H1 (cell line): ENCODE results near the gene NDUFB2. TPM values are rescaled to one million over a fixed set of nuclear protein-coding genes. Genes with fewer than 3 reads are reported as not detected.

Source experiments
- CTCF ChIA-PET: fragments of 300-600 bp; sonication (Branson Sonifier 250); formaldehyde crosslinking; loops from one replicate; lab custom pipeline; 2021; ENCODE audit not compliant: partially characterized antibody; lab: Charles Lee
- POLR2A ChIA-PET: fragments of 300-600 bp; sonication (Branson Sonifier 250); formaldehyde crosslinking; loops from one replicate; lab custom pipeline; 2021; ENCODE audit warnings: inconsistent platforms; ENCODE audit not compliant: partially characterized antibody; lab: Charles Lee
- DNase-seq, 2 experiments: peaks; one replicate each; pipeline versions ENCODE4 v3.0.0 to v3.0.0-alpha.2; 2010 to 2022; ENCODE audit warnings: low spot score in 2 of 2, low read depth in 1 of 2, mixed read lengths in 1 of 2
- FAIRE-seq: peaks from 2 replicates; lab custom pipeline; 2011; peaks lifted over from hg19 to GRCh38; lab: Jason Lieb, UNC
- H2AFZ ChIP-seq: 2 replicates; pipeline ENCODE4 v1.8.1; 2012; ENCODE audit warnings: low read length, inconsistent platforms
- H2AK5ac ChIP-seq: 2 replicates; pipeline ENCODE4 v1.6.1; 2013; ENCODE audit warnings: low read depth, low read length
- H2BK120ac ChIP-seq: replicated peaks from 2 replicates; pipeline ENCODE3; 2013; ENCODE audit warnings: low read depth, low read length, inconsistent platforms
- H2BK12ac ChIP-seq: 2 replicates; pipeline ENCODE4 v1.6.1; 2013; ENCODE audit warnings: low read depth, low read length
- H2BK15ac ChIP-seq: 2 replicates; pipeline ENCODE4 v1.6.1; 2013; ENCODE audit warnings: low read length
- H2BK20ac ChIP-seq: 2 replicates; pipeline ENCODE4 v1.6.1; 2013; ENCODE audit warnings: low read length
- H2BK5ac ChIP-seq: 2 replicates; pipeline ENCODE4 v1.6.1; 2013; ENCODE audit warnings: low read depth, low read length
- H3K14ac ChIP-seq: 2 replicates; pipeline ENCODE4 v1.6.1; 2013; ENCODE audit warnings: inconsistent platforms; ENCODE audit not compliant: insufficient read length
- H3K18ac ChIP-seq: 2 replicates; pipeline ENCODE4 v1.6.1; 2013; ENCODE audit warnings: low read length; ENCODE audit errors: extremely low read depth
- H3K23ac ChIP-seq: 2 replicates; pipeline ENCODE4 v1.6.1; 2013; ENCODE audit warnings: inconsistent platforms; ENCODE audit not compliant: insufficient read length
- H3K23me2 ChIP-seq: 2 replicates; pipeline ENCODE4 v1.6.1; 2013; ENCODE audit warnings: low read depth, low read length
- H3K27ac ChIP-seq: 2 replicates; pipeline ENCODE4 v1.6.1; 2011; ENCODE audit warnings: low read depth, low read length, inconsistent platforms
- H3K27me3 ChIP-seq, 4 experiments: replicated peaks in 1 of 4; 1 replicate in 1 of 4; 2 replicates in 3 of 4; pipeline versions ENCODE4 v1.6.1 to v1.8.1; 2011 to 2013; ENCODE audit warnings: low read length in 3 of 4, mild to moderate bottlenecking in 3 of 4, inconsistent platforms in 2 of 4, mixed read lengths in 2 of 4, moderate library complexity in 1 of 4; ENCODE audit not compliant: control insufficient read depth in 3 of 4, insufficient read depth in 3 of 4; ENCODE audit errors: extremely low read depth in 1 of 4
- H3K36me3 ChIP-seq, 4 experiments: 2 replicates each; pipeline versions ENCODE4 v1.6.1 to v1.8.1; 2011 to 2013; ENCODE audit warnings: mild to moderate bottlenecking in 4 of 4, low read length in 3 of 4, moderate library complexity in 2 of 4, control low read depth in 1 of 4, inconsistent platforms in 1 of 4; ENCODE audit not compliant: insufficient read depth in 4 of 4, control insufficient read depth in 2 of 4
- H3K4ac ChIP-seq: replicated peaks from 2 replicates; pipeline ENCODE3; 2013; ENCODE audit warnings: low read length, low read depth, mixed read lengths, inconsistent platforms; ENCODE audit not compliant: insufficient read length
- H3K4me1 ChIP-seq, 4 experiments: replicated peaks in 1 of 4; 1 replicate in 1 of 4; 2 replicates in 3 of 4; pipeline versions ENCODE4 v1.6.1 to v1.8.1; 2011 to 2013; ENCODE audit warnings: low read length in 3 of 4, inconsistent platforms in 2 of 4, mixed read lengths in 1 of 4; ENCODE audit not compliant: insufficient read depth in 4 of 4, control insufficient read depth in 3 of 4
- H3K4me2 ChIP-seq, 2 experiments: 2 replicates each; pipeline versions ENCODE4 v1.6.1 to v1.8.1; 2011 to 2013; ENCODE audit warnings: low read depth in 2 of 2, low read length in 2 of 2, control low read depth in 1 of 2, inconsistent platforms in 1 of 2, mild to moderate bottlenecking in 1 of 2; ENCODE audit not compliant: insufficient read depth in 1 of 2
- H3K4me3 ChIP-seq, 4 experiments: fragments of 200-600, 300-600 bp in 1 of 4; sonication (generic), shearing (Covaris generic), sonication (Bioruptor Twin) in 1 of 4; 2 replicates each; pipeline versions ENCODE4 v1.5.1 to v1.8.1; 2011 to 2016; ENCODE audit warnings: low read length in 4 of 4, low read depth in 3 of 4, control low read depth in 2 of 4, inconsistent platforms in 2 of 4, mild to moderate bottlenecking in 2 of 4, mixed read lengths in 1 of 4, moderate library complexity in 1 of 4; ENCODE audit not compliant: insufficient read depth in 2 of 4; ENCODE audit errors: extremely low read depth in 1 of 4
- H3K56ac ChIP-seq: replicated peaks from 2 replicates; pipeline ENCODE3; 2013; ENCODE audit warnings: low read depth, mild to moderate bottlenecking, mixed read lengths, low read length, inconsistent platforms; ENCODE audit not compliant: insufficient read length
- H3K79me1 ChIP-seq: 2 replicates; pipeline ENCODE4 v1.6.1; 2013; ENCODE audit warnings: low read depth, low read length, control low read depth
- H3K79me2 ChIP-seq, 2 experiments: 2 replicates each; pipeline versions ENCODE4 v1.6.1 to v1.8.1; 2012 to 2013; ENCODE audit warnings: low read length in 2 of 2, mild to moderate bottlenecking in 2 of 2, inconsistent platforms in 1 of 2; ENCODE audit not compliant: insufficient read depth in 2 of 2, control insufficient read depth in 1 of 2
- H3K9ac ChIP-seq, 4 experiments: replicated peaks in 1 of 4; 1 replicate in 1 of 4; 2 replicates in 3 of 4; pipeline versions ENCODE4 v1.6.1 to v1.8.1; 2011 to 2013; ENCODE audit warnings: low read depth in 3 of 4, low read length in 3 of 4, control low read depth in 2 of 4, mild to moderate bottlenecking in 2 of 4, moderate library complexity in 2 of 4, inconsistent platforms in 1 of 4; ENCODE audit errors: extremely low read depth in 1 of 4
- H3K9me3 ChIP-seq, 2 experiments: 2 replicates each; pipeline versions ENCODE4 v1.6.1 to v1.8.1; 2012 to 2013; ENCODE audit warnings: mild to moderate bottlenecking in 2 of 2, moderate library complexity in 2 of 2, control low read depth in 1 of 2, inconsistent platforms in 1 of 2, low read depth in 1 of 2, low read length in 1 of 2, mixed read lengths in 1 of 2; ENCODE audit not compliant: insufficient read depth in 2 of 2
- H4K20me1 ChIP-seq, 2 experiments: replicated peaks in 1 of 2; 2 replicates each; pipeline versions ENCODE3 to v1.8.1; 2011 to 2013; ENCODE audit warnings: inconsistent platforms in 2 of 2, low read length in 2 of 2, mild to moderate bottlenecking in 1 of 2; ENCODE audit not compliant: insufficient read depth in 2 of 2, control insufficient read depth in 1 of 2
- H4K5ac ChIP-seq: 2 replicates; pipeline ENCODE4 v1.6.1; 2013; ENCODE audit warnings: low read length, low read depth, mixed read lengths, inconsistent platforms; ENCODE audit not compliant: insufficient read length
- H4K8ac ChIP-seq: 2 replicates; pipeline ENCODE4 v1.8.0; 2013; ENCODE audit warnings: mild to moderate bottlenecking, moderate library complexity, low read length, inconsistent platforms; ENCODE audit not compliant: insufficient read depth; ENCODE audit errors: extremely low read depth
- H4K91ac ChIP-seq: replicated peaks from 2 replicates; pipeline ENCODE3; 2013; ENCODE audit warnings: low read length, mixed read lengths, inconsistent platforms; ENCODE audit not compliant: insufficient read length
- CTBP2 ChIP-seq: IDR thresholded peaks from 2 replicates; pipeline ENCODE4 v1.7.0; 2011; ENCODE audit warnings: borderline replicate concordance, mild to moderate bottlenecking, moderate library complexity, mixed read lengths, low read length; ENCODE audit not compliant: insufficient read depth, insufficient read length
- MAFK ChIP-seq: IDR thresholded peaks from 2 replicates; pipeline ENCODE4 v1.6.1; 2012; ENCODE audit warnings: low read depth, mild to moderate bottlenecking, improper control_type of control experiment, low read length
- RXRA ChIP-seq: IDR thresholded peaks from 2 replicates; pipeline ENCODE4 v1.6.1; 2011; ENCODE audit warnings: low read depth, mild to moderate bottlenecking, low read length, moderate library complexity; ENCODE audit not compliant: insufficient read depth
- SRF ChIP-seq: IDR thresholded peaks from 2 replicates; pipeline ENCODE4 v1.6.1; 2011; ENCODE audit warnings: mild to moderate bottlenecking, low read depth, low read length, moderate library complexity
- WGBS, 2 experiments: shearing (Covaris generic) in 1 of 2; methylation state at CpG; one replicate each; pipeline versions ENCODE4 v1.1.6 to v1.1.7; 2013 to 2015; ENCODE audit warnings: low lambda C conversion rate in 2 of 2, mixed read lengths in 2 of 2, inconsistent platforms in 1 of 2, low coverage in 1 of 2, missing lambda C conversion rate in 1 of 2; ENCODE audit not compliant: insufficient replicate concordance in 2 of 2, insufficient coverage in 1 of 2, insufficient read length in 1 of 2; ENCODE audit errors: extremely low coverage in 1 of 2, missing lambda C conversion rate in 1 of 2; 5-methylcytosine and 5-hydroxymethylcytosine counted together
- polyA plus RNA-seq, 7 experiments: library from polyadenylated mRNA; depleted of rRNA in 3 of 7; stranded (reverse) in 5 of 7; unstranded in 2 of 7; fragments of >200 nt in 5 of 7; fragments of 200-250 nt in 2 of 7; gene quantifications; 1 replicate in 5 of 7; 2 replicates in 1 of 7; 4 replicates in 1 of 7; pipeline versions ENCODE4 v1.2.1 to v1.2.3, GENCODE V29; 2011 to 2013; ENCODE audit warnings: missing spikeins in 2 of 7, mixed read lengths in 2 of 7
- total RNA-seq: library from RNA; stranded (reverse); fragmentation: NEBNext Ultra II Directional; extraction: Animal tissue kit (Norgen Biotek cat#: 25700); gene quantifications from 2 replicates; pipeline ENCODE4 v1.2.1, GENCODE V29; 2021

Gene NDUFB2
- total and polyA plus RNA-seq, 2 of the 8 experiments (the other 6 are each of a cell fraction or from before 2014, with no cell fraction given): 168 to 881 TPM

GRCh38 chr7:140724706-140725105 is 28.2 kb downstream of the NDUFB2 start:
- no peak overlapping the region for H3K23ac ChIP-seq
- no peaks in the 10 kb centered on the region for H3K23me2 ChIP-seq
- H3K4ac ChIP-seq: no peak overlapping the region
- CTCF ChIA-PET: interaction anchor here (1.0 to 2.0 kb wide), 3 partner anchors 32 to 232 kb away, joined by 3 to 6 read pairs (median 3); no protein-coding TSS in a partner anchor
- no peak overlapping the region for H2AK5ac ChIP-seq
- H3K4me2 ChIP-seq: no peak overlapping the region
- no peaks in the 10 kb centered on the region for H3K79me2 ChIP-seq
- H4K5ac ChIP-seq: no peak overlapping the region
- TF ChIP-seq MAFK: no peak
- no peak for TF ChIP-seq SRF
- no peak for TF ChIP-seq RXRA
- no peak for TF ChIP-seq CTBP2
- H3K27ac ChIP-seq: no peak overlapping the region
- DNase-seq (no peak), FAIRE-seq (no peak)
- no peaks in the 10 kb centered on the region for H3K79me1 ChIP-seq
- no peak overlapping the region for H3K18ac ChIP-seq
- H3K4me3 ChIP-seq: no peak overlapping the region
- 88% methylated on average over 1 of the region's 1 CpG; no CpG with 5 or more reads in 1 of the 2 experiments for WGBS, 2 experiments
- H3K4me1 ChIP-seq: no peaks in the 10 kb centered on the region
- no peak overlapping the region for H2BK5ac ChIP-seq
- no peak overlapping the region for H4K91ac ChIP-seq
- no peak overlapping the region for H3K56ac ChIP-seq
- no peaks in the 10 kb centered on the region for H4K20me1 ChIP-seq
- no peak overlapping the region for H4K8ac ChIP-seq
- no peak overlapping the region for H2BK20ac ChIP-seq
- POLR2A ChIA-PET: no interaction called here
- H2BK120ac ChIP-seq: no peak overlapping the region
- H3K9ac ChIP-seq: no peak overlapping the region
- no peak overlapping the region for H2AFZ ChIP-seq
- H2BK12ac ChIP-seq: no peak overlapping the region
- H3K36me3 ChIP-seq: peaks cover 0 to 5% (median 3%) of the 10 kb centered on the region in 4 experiments; a peak in 5 of 8 replicates
- no peaks in the 10 kb centered on the region for H3K27me3 ChIP-seq
- H3K9me3 ChIP-seq: no peaks in the 10 kb centered on the region
- H3K14ac ChIP-seq: no peak overlapping the region
- H2BK15ac ChIP-seq: no peak overlapping the region
